Mesendoderm (in vitro differentiated cells): ENCODE measurements around the gene MACF1.

ENCODE experiments used
- DNase-seq: peaks from one replicate; pipeline ENCODE4 v3.0.0; 2013
- H2AK5ac ChIP-seq: 2 replicates; pipeline ENCODE4 v1.6.1; 2013; ENCODE audit warnings: low read length, inconsistent platforms
- H2BK120ac ChIP-seq: 2 replicates; pipeline ENCODE4 v1.6.1; 2013; ENCODE audit warnings: low read depth, mild to moderate bottlenecking, low read length, moderate library complexity, mixed read lengths
- H2BK15ac ChIP-seq: replicated peaks from 2 replicates; pipeline ENCODE4 v1.6.1; 2013; ENCODE audit warnings: low read depth, mild to moderate bottlenecking, moderate library complexity
- H2BK5ac ChIP-seq: 2 replicates; pipeline ENCODE4 v1.6.1; 2013; ENCODE audit warnings: low read length, inconsistent platforms
- H3K18ac ChIP-seq: 2 replicates; pipeline ENCODE4 v1.6.1; 2013; ENCODE audit warnings: mild to moderate bottlenecking, low read length, mixed read lengths
- H3K23ac ChIP-seq: one replicate; pipeline ENCODE4 v1.6.1; 2013; ENCODE audit warnings: low read length
- H3K27ac ChIP-seq: 2 replicates; pipeline ENCODE4 v1.5.1; 2013; ENCODE audit warnings: low read depth, mild to moderate bottlenecking, inconsistent platforms, low read length, moderate library complexity
- H3K27me3 ChIP-seq: 2 replicates; pipeline ENCODE4 v1.6.1; 2013; ENCODE audit warnings: low read length, control low read depth, mild to moderate bottlenecking, inconsistent platforms; ENCODE audit not compliant: insufficient read depth, poor library complexity
- H3K36me3 ChIP-seq: 2 replicates; pipeline ENCODE4 v1.6.1; 2013; ENCODE audit warnings: low read length, inconsistent platforms; ENCODE audit not compliant: control insufficient read depth, insufficient read depth
- H3K4ac ChIP-seq: one replicate; pipeline ENCODE4 v1.6.1; 2013; ENCODE audit warnings: low read depth, mild to moderate bottlenecking, low read length, moderate library complexity
- H3K4me1 ChIP-seq: 2 replicates; pipeline ENCODE4 v1.6.1; 2013; ENCODE audit warnings: low read depth, low read length, inconsistent platforms; ENCODE audit not compliant: control insufficient read depth
- H3K4me2 ChIP-seq: 2 replicates; pipeline ENCODE4 v1.6.1; 2013; ENCODE audit warnings: low read length
- H3K4me3 ChIP-seq: 2 replicates; pipeline ENCODE4 v1.5.1; 2013; ENCODE audit warnings: mild to moderate bottlenecking, low read length
- H3K56ac ChIP-seq: one replicate; pipeline ENCODE4 v1.6.1; 2013; ENCODE audit warnings: low read length
- H3K79me1 ChIP-seq: 2 replicates; pipeline ENCODE4 v1.6.1; 2013; ENCODE audit warnings: low read length, inconsistent platforms
- H3K79me2 ChIP-seq: 2 replicates; pipeline ENCODE4 v1.6.1; 2013; ENCODE audit warnings: mild to moderate bottlenecking, low read length; ENCODE audit not compliant: control insufficient read depth, insufficient read depth
- H3K9ac ChIP-seq: 2 replicates; pipeline ENCODE4 v1.6.1; 2013; ENCODE audit warnings: low read length, inconsistent platforms
- H4K5ac ChIP-seq: one replicate; pipeline ENCODE4 v1.6.1; 2013; ENCODE audit warnings: low read length
- H4K8ac ChIP-seq: one replicate; pipeline ENCODE4 v1.6.1; 2013; ENCODE audit warnings: low read depth, mild to moderate bottlenecking, control low read depth, low read length, moderate library complexity
- WGBS: extraction: QIAGEN DNeasy Blood & Tissue Kit; methylation state at CpG from one replicate; pipeline ENCODE4 v1.1.7; 2013; ENCODE audit warnings: low lambda C conversion rate, missing lambda C conversion rate; ENCODE audit not compliant: insufficient coverage; ENCODE audit errors: extremely low coverage; 5-methylcytosine and 5-hydroxymethylcytosine counted together

The MACF1 gene

DNA sequence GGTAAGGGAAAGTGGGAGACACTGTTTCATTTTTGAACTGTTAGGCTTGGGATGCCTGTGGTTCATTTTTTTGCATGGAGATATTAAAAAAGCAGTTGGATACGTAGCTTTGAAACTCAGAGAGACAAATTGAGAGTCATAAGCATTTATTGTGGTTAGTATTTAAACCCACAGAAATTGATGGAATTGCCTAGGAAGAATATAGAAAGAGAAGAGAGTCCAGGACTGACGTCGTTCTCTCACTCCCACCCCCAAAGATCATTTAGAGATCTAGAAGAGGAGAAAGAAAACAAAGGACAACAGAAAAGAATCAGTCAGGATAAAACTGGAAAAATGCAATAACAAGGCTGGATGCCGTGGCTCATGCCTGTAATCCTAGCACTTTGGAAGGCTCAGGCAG lies 213.7 kb downstream of the MACF1 start:
- no CpG with 5 or more reads among the region's 4 CpGs for WGBS
- Histone ChIP-seq H2BK120ac (no peak overlapping the region), H2AK5ac (no peak overlapping the region), H3K79me1 (peaks cover 9% of the 10 kb centered on the region), H3K36me3 (peaks cover 2% of the 10 kb centered on the region), H4K5ac (no peak overlapping the region), H3K4me2 (no peak overlapping the region), H3K79me2 (peaks cover 59% of the 10 kb centered on the region), H3K4me3 (no peak overlapping the region), H3K9ac (no peak overlapping the region), H3K56ac (no peak overlapping the region), H3K4ac (no peak overlapping the region), H2BK5ac (no peak overlapping the region), H2BK15ac (no peak overlapping the region), H3K23ac (no peak overlapping the region), H3K18ac (no peak overlapping the region), H4K8ac (no peak overlapping the region), H3K27me3 (no peaks in the 10 kb centered on the region), H3K27ac (no peak overlapping the region), H3K4me1 (peaks cover 7% of the 10 kb centered on the region)
- DNase-seq, result no peak

DNA sequence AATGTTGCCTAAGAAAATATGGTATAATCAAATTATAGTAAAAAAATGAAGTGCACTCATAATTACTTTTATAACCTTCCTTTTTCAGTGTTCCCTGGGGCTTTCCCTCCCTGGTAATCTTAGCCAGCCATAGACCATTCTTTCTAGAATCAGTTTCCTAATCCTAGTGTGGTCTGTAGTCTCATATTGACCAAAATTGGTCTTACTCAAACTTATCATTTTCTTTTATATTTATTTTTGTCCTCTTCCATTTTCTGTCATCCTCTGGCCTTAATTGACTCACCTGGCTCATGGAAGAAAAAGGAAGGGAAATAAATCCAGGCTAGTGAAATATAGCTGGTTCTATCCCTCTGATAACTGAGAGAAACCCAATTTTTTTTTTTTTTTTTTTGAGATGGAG lies 216.0 kb downstream of the MACF1 start:
- Histone ChIP-seq H3K4me2 (no peak overlapping the region), H3K4ac (no peak overlapping the region)

GRCh38 chr1:39422614-39423013 lies 218.1 kb downstream of the MACF1 start:
- Histone ChIP-seq H2BK15ac (no peak overlapping the region), H3K79me2 (peaks cover 25% of the 10 kb centered on the region), H3K4me1 (no peaks in the 10 kb centered on the region), H3K4ac (no peak overlapping the region), H2AK5ac (no peak overlapping the region), H4K5ac (no peak overlapping the region), H3K23ac (no peak overlapping the region), H4K8ac (no peak overlapping the region), H3K27me3 (no peaks in the 10 kb centered on the region), H3K9ac (no peak overlapping the region), H2BK5ac (no peak overlapping the region), H2BK120ac (no peak overlapping the region), H3K4me3 (no peak overlapping the region), H3K56ac (no peak overlapping the region), H3K79me1 (peaks cover 8% of the 10 kb centered on the region), H3K27ac (no peak overlapping the region), H3K36me3 (peaks cover 8% of the 10 kb centered on the region), H3K4me2 (no peak overlapping the region), H3K18ac (no peak overlapping the region)
- no CpG with 5 or more reads among the region's 4 CpGs for WGBS
- DNase-seq, result peak; percentile 17

More for the DNA sequence above, 216.0 kb downstream of the MACF1 start:
- no peak overlapping the region for H2AK5ac ChIP-seq
- no peak overlapping the region for H3K56ac ChIP-seq
- no peak overlapping the region for H3K27ac ChIP-seq
- no peak overlapping the region for H2BK5ac ChIP-seq
- peaks cover 43% of the 10 kb centered on the region for H3K79me2 ChIP-seq
- no peak overlapping the region for H2BK15ac ChIP-seq
- H3K36me3 ChIP-seq, result peaks cover 6% of the 10 kb centered on the region
- H3K4me1 ChIP-seq, result peaks cover 3% of the 10 kb centered on the region
- H4K5ac ChIP-seq, result no peak overlapping the region
- peaks cover 8% of the 10 kb centered on the region for H3K79me1 ChIP-seq
- H3K18ac ChIP-seq, result no peak overlapping the region
- no peak overlapping the region for H4K8ac ChIP-seq
- H3K9ac ChIP-seq, result no peak overlapping the region
- no peak overlapping the region for H3K23ac ChIP-seq
- no peaks in the 10 kb centered on the region for H3K27me3 ChIP-seq
- no peak overlapping the region for H3K4me3 ChIP-seq
- no peak overlapping the region for H2BK120ac ChIP-seq
- DNase-seq, result no peak

DNA sequence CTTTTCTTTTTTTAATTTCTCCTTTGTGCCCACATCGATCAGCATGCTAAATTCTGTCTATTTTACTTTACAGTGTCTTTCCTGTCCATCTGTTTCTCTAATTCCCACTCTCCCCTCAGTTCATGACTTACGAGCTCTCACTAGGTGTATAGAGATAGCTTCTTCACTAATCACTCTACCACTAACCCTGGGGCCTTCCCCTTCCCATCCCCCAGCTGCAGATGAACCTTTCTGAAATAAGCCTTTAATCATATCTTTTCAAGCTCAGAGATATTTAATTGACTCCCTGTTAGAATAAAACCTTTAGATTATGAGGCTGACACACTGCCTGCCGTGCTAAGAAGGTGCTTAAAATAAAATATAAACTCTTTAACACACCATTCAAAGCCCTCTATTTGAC lies 220.7 kb downstream of the MACF1 start:
- H4K5ac ChIP-seq, result no peak overlapping the region
- peaks cover 8% of the 10 kb centered on the region for H3K79me1 ChIP-seq
- no peaks in the 10 kb centered on the region for H3K27me3 ChIP-seq
- DNase-seq, result no peak
- H3K4me3 ChIP-seq, result no peak overlapping the region
- H3K36me3 ChIP-seq, result peaks cover 11% of the 10 kb centered on the region
- WGBS, result no CpG with 5 or more reads among the region's 3 CpGs
- no peak overlapping the region for H2BK15ac ChIP-seq
- peaks cover 7% of the 10 kb centered on the region for H3K79me2 ChIP-seq
- H4K8ac ChIP-seq, result no peak overlapping the region
- H2BK5ac ChIP-seq, result no peak overlapping the region
- no peak overlapping the region for H3K4ac ChIP-seq
- no peak overlapping the region for H3K23ac ChIP-seq
- no peak overlapping the region for H2BK120ac ChIP-seq
- no peak overlapping the region for H2AK5ac ChIP-seq
- no peaks in the 10 kb centered on the region for H3K4me1 ChIP-seq
- H3K27ac ChIP-seq, result no peak overlapping the region
- H3K9ac ChIP-seq, result no peak overlapping the region
- no peak overlapping the region for H3K56ac ChIP-seq
- H3K18ac ChIP-seq, result no peak overlapping the region
- no peak overlapping the region for H3K4me2 ChIP-seq

- Histone ChIP-seq H3K27ac (no peak overlapping the region), H3K9ac (no peak overlapping the region), H3K79me2 (peaks cover 6% of the 10 kb centered on the region), H2BK120ac (no peak overlapping the region), H3K18ac (no peak overlapping the region), H3K4me3 (no peak overlapping the region), H2BK15ac (no peak overlapping the region), H2BK5ac (no peak overlapping the region), H3K23ac (no peak overlapping the region), H3K4me1 (no peaks in the 10 kb centered on the region), H3K4me2 (no peak overlapping the region), H4K5ac (no peak overlapping the region), H2AK5ac (no peak overlapping the region), H3K36me3 (peaks cover 11% of the 10 kb centered on the region), H3K4ac (no peak overlapping the region), H3K27me3 (no peaks in the 10 kb centered on the region), H4K8ac (no peak overlapping the region), H3K79me1 (peaks cover 7% of the 10 kb centered on the region), H3K56ac (no peak overlapping the region)
- no peak for DNase-seq
These were observed 221.1 kb downstream of the MACF1 start for GRCh38 chr1:39425634-39426033.

DNA sequence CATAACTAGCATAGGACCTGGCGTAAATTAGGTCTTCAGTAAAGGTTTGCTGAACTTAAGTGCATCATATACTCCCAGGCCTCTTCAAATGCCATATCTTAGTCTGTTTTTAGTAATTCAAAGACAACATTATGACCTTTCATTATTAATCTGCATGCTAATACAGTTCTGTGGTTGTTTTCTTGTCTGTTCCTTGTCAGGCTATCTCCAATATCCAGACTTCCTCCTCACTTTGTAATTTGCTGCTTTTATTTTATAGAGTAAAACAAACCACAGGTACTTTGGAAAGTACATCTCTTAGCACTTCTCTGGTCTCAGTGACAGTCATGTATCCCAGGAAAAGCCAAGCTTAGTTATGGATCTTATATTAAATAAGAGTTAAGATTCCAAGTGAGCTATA lies 221.9 kb downstream of the MACF1 start:
- H2BK5ac ChIP-seq, result no peak overlapping the region
- no peak overlapping the region for H2BK120ac ChIP-seq
- no peak overlapping the region for H2BK15ac ChIP-seq
- no peak overlapping the region for H3K18ac ChIP-seq
- no peak overlapping the region for H4K8ac ChIP-seq
- no peak overlapping the region for H2AK5ac ChIP-seq
- no peaks in the 10 kb centered on the region for H3K27me3 ChIP-seq
- no peak overlapping the region for H3K9ac ChIP-seq
- H3K4me3 ChIP-seq, result no peak overlapping the region
- no peak overlapping the region for H3K4ac ChIP-seq
- H3K27ac ChIP-seq, result no peak overlapping the region
- no peak overlapping the region for H3K23ac ChIP-seq
- WGBS, result no CpG with 5 or more reads among the region's 1 CpG
- H3K4me1 ChIP-seq, result no peaks in the 10 kb centered on the region
- peaks cover 11% of the 10 kb centered on the region for H3K36me3 ChIP-seq
- no peak for DNase-seq
- no peak overlapping the region for H3K4me2 ChIP-seq
- H3K79me1 ChIP-seq, result peaks cover 7% of the 10 kb centered on the region
- H4K5ac ChIP-seq, result no peak overlapping the region
- no peak overlapping the region for H3K56ac ChIP-seq
- peaks cover 2% of the 10 kb centered on the region for H3K79me2 ChIP-seq
